Spleen (tissue), 11 donors: ENCODE measurements around the gene SVOP. TPM values are rescaled to one million over a fixed set of nuclear protein-coding genes. Genes with fewer than 3 reads are reported as not detected.

ENCODE experiments used
- DNase-seq: peaks from one replicate; pipeline ENCODE4 v3.0.0-alpha.2; 2020
- H3K27ac ChIP-seq, 8 donors: fragments of 200-600 bp; sonication (generic) in 7 of 8; 1 replicate in 4 of 8; 2 replicates in 4 of 8; pipeline versions ENCODE4 v1.5.0 to v1.8.0; 2016 to 2021; ENCODE audit warnings: inconsistent platforms in 4 of 8, mild to moderate bottlenecking in 4 of 8, moderate library complexity in 1 of 8
- H3K27me3 ChIP-seq, 7 donors: fragments of 200-600 bp; sonication (generic) in 6 of 7; replicated peaks in 1 of 7; 1 replicate in 4 of 7; 2 replicates in 3 of 7; pipeline versions ENCODE4 v1.5.0 to v1.8.0; 2016 to 2021; ENCODE audit warnings: inconsistent platforms in 3 of 7, mild to moderate bottlenecking in 1 of 7
- H3K36me3 ChIP-seq, 6 donors: fragments of 200-600 bp; sonication (generic) in 5 of 6; 1 replicate in 4 of 6; 2 replicates in 2 of 6; pipeline versions ENCODE4 v1.5.0 to v1.8.0; 2016 to 2021; ENCODE audit warnings: inconsistent platforms in 2 of 6
- H3K4me1 ChIP-seq, 6 donors: fragments of 200-600 bp; sonication (generic) in 5 of 6; 1 replicate in 3 of 6; 2 replicates in 3 of 6; pipeline versions ENCODE4 v1.5.0 to v1.8.0; 2016 to 2021; ENCODE audit warnings: inconsistent platforms in 3 of 6
- H3K4me3 ChIP-seq, 8 donors: fragments of 200-600 bp; sonication (generic) in 7 of 8; 1 replicate in 4 of 8; 2 replicates in 4 of 8; pipeline versions ENCODE4 v1.5.0 to v1.8.0; 2016 to 2021; ENCODE audit warnings: inconsistent platforms in 4 of 8, mild to moderate bottlenecking in 4 of 8, moderate library complexity in 2 of 8
- H3K9me3 ChIP-seq, 8 donors: fragments of 200-600 bp; sonication (generic) in 7 of 8; 1 replicate in 4 of 8; 2 replicates in 4 of 8; pipeline versions ENCODE4 v1.5.0 to v1.8.0; 2016 to 2021; ENCODE audit warnings: inconsistent platforms in 4 of 8
- CTCF ChIP-seq, 11 experiments: fragments of 200-600 bp in 7 of 11; fragments of 450-650 bp in 4 of 11; sonication (generic) in 4 of 11; IDR thresholded peaks in 8 of 11; conservative IDR thresholded peaks in 3 of 11; 1 replicate in 7 of 11; 2 replicates in 4 of 11; pipeline versions ENCODE4 v1.4.0 to v1.8.0; 2016 to 2021; ENCODE audit warnings: antibody characterized with exemption in 11 of 11, inconsistent platforms in 4 of 11, mild to moderate bottlenecking in 1 of 11
- POLR2A ChIP-seq, 3 donors: fragments of 450-650 bp; IDR thresholded peaks; one replicate each; pipeline ENCODE4 v1.5.1; 2017; ENCODE audit warnings: antibody characterized with exemption in 3 of 3, mild to moderate bottlenecking in 1 of 3
- POLR2AphosphoS5 ChIP-seq, 3 donors: sonication (generic); formaldehyde crosslinking; IDR thresholded peaks; one replicate each; pipeline ENCODE4 v1.5.1; 2017; ENCODE audit warnings: antibody characterized with exemption in 3 of 3
- WGBS, 5 donors: extraction: QIAGEN DNeasy Blood & Tissue Kit in 3 of 5; methylation state at CpG; one replicate each; pipeline versions ENCODE4 v1.1.5 to v1.1.7; 2013 to 2018; 5-methylcytosine and 5-hydroxymethylcytosine counted together
- intact Hi-C: fragments of 100-400 bp; cut with DNase I; formaldehyde crosslinking; loops from one replicate; pipeline ENCODE4 v1.15.0; 2023; ENCODE audit warnings: low total_unique reads
- polyA plus RNA-seq, 3 donors: library from polyadenylated mRNA; stranded (reverse); fragments of 200-250 nt; gene quantifications; one replicate each; pipeline ENCODE4 v1.2.1, GENCODE V29; 2013
- total RNA-seq, 7 donors: library from RNA; depleted of rRNA in 3 of 7; stranded (reverse); fragments of >200 nt in 3 of 7; fragmentation: NEBNext Ultra II Directional in 4 of 7; extraction: Animal tissue kit (Norgen Biotek cat#: 25700) in 4 of 7; gene quantifications; one replicate each; pipeline versions ENCODE4 v1.1.0 to v1.2.1, GENCODE V29; 2016 to 2021
- donor health status: healthy with polysubstance abuse.
- donor health status: DM: no; HTN: no; CAD: no; lungs with moderate emphysema.
- donor health status: DM: no; HTN: no; CAD: no.
- donor health status: Bipolar disorder and iron deficiency.
- donor health status: healthy.
- donor health status: DM: no; HTN: no; CAD: no.
- donor health status: DM: yes; HTN: yes; CAD: no.

SVOP gene
- total and polyA plus RNA-seq, 10 donors: not detected

- H3K4me3 ChIP-seq: no peak overlapping the region
- no peaks in the 10 kb centered on the region for H3K9me3 ChIP-seq
- intact Hi-C loops: no loop called here
- no peak for TF ChIP-seq POLR2A (IDR thresholded peaks at IDR 0.05)
- TF ChIP-seq CTCF (IDR thresholded peaks at IDR 0.05 in 8 of 11, conservative IDR thresholded peaks at IDR 0.05 in 3 of 11): no peak
- TF ChIP-seq POLR2AphosphoS5 (IDR thresholded peaks at IDR 0.05): no peak
- DNase-seq: no peak
- no peaks in the 10 kb centered on the region for H3K4me1 ChIP-seq
- no peak overlapping the region for H3K27ac ChIP-seq
- 56 to 100% (median 75%) methylated on average over 1 of the region's 1 CpG for WGBS, 5 donors
- peaks cover 0 to 20% (median 0%) of the 10 kb centered on the region in 7 donors for H3K27me3 ChIP-seq
- H3K36me3 ChIP-seq: no peaks in the 10 kb centered on the region
These were observed 37.6 kb downstream of the SVOP start for GRCh38 chr12:108983227-108983626.

GRCh38 chr12:108982621-108983219 lies 38.1 kb downstream of the SVOP start:
- Histone ChIP-seq H3K9me3 (no peaks in the 10 kb centered on the region), H3K27ac (no peak overlapping the region), H3K4me3 (no peak overlapping the region), H3K27me3 (peaks cover 0 to 20% (median 0%) of the 10 kb centered on the region in 7 donors), H3K36me3 (no peaks in the 10 kb centered on the region), H3K4me1 (no peaks in the 10 kb centered on the region)
- TF ChIP-seq POLR2A (IDR thresholded peaks at IDR 0.05): no peak
- no peak for TF ChIP-seq CTCF (IDR thresholded peaks at IDR 0.05 in 8 of 11, conservative IDR thresholded peaks at IDR 0.05 in 3 of 11)
- TF ChIP-seq POLR2AphosphoS5 (IDR thresholded peaks at IDR 0.05): no peak
- intact Hi-C loops: no loop called here
- no peak for DNase-seq

- Histone ChIP-seq H3K9me3 (no peaks in the 10 kb centered on the region), H3K36me3 (no peaks in the 10 kb centered on the region), H3K4me1 (no peaks in the 10 kb centered on the region), H3K27me3 (peaks cover 0 to 27% (median 0%) of the 10 kb centered on the region in 7 donors), H3K4me3 (no peak overlapping the region), H3K27ac (no peak overlapping the region)
- DNase-seq: no peak
- intact Hi-C loops: no loop called here
- WGBS, 5 donors: 86 to 96% (median 93%) methylated on average over 4 of the region's 4 CpGs
- TF ChIP-seq POLR2AphosphoS5 (IDR thresholded peaks at IDR 0.05): no peak
- no peak for TF ChIP-seq CTCF (IDR thresholded peaks at IDR 0.05 in 8 of 11, conservative IDR thresholded peaks at IDR 0.05 in 3 of 11)
- no peak for TF ChIP-seq POLR2A (IDR thresholded peaks at IDR 0.05)
These were observed 39.0 kb downstream of the SVOP start for GRCh38 chr12:108981835-108982234.

GRCh38 chr12:108980831-108981618 lies 39.8 kb downstream of the SVOP start:
- Histone ChIP-seq H3K27ac (no peak overlapping the region), H3K27me3 (peaks cover 0 to 27% (median 0%) of the 10 kb centered on the region in 7 donors), H3K9me3 (no peaks in the 10 kb centered on the region), H3K4me3 (no peak overlapping the region), H3K4me1 (no peaks in the 10 kb centered on the region), H3K36me3 (no peaks in the 10 kb centered on the region)
- no peak for TF ChIP-seq POLR2A (IDR thresholded peaks at IDR 0.05)
- TF ChIP-seq POLR2AphosphoS5 (IDR thresholded peaks at IDR 0.05): no peak
- no peak for TF ChIP-seq CTCF (IDR thresholded peaks at IDR 0.05 in 8 of 11, conservative IDR thresholded peaks at IDR 0.05 in 3 of 11)
- 66 to 80% (median 72%) methylated on average over 8 to 9 of the region's 9 CpGs for WGBS, 5 donors
- intact Hi-C loops: no loop called here
- no peak for DNase-seq
